Spinal cord (tissue), 10 donors: ENCODE data around the gene ZBTB4. TPM values are rescaled to one million over a fixed set of nuclear protein-coding genes. Genes with fewer than 3 reads are reported as not detected.

Experiments used
- DNase-seq, 6 donors: peaks; one replicate each; pipeline versions ENCODE4 v3.0.0 to v3.0.0-alpha.2; 2013 to 2015; ENCODE audit warnings: low spot score in 6 of 6, low read depth in 4 of 6
- H3K27ac ChIP-seq: one replicate; pipeline ENCODE4 v1.5.1; 2013; ENCODE audit warnings: low read depth, low read length, control low read depth
- H3K27me3 ChIP-seq: one replicate; pipeline ENCODE4 v1.6.1; 2013; ENCODE audit warnings: low read length; ENCODE audit not compliant: control insufficient read depth, insufficient read depth
- H3K36me3 ChIP-seq: one replicate; pipeline ENCODE4 v1.6.1; 2013; ENCODE audit warnings: low read length; ENCODE audit not compliant: control insufficient read depth, insufficient read depth
- H3K4me1 ChIP-seq: one replicate; pipeline ENCODE4 v1.6.1; 2013; ENCODE audit warnings: low read length; ENCODE audit not compliant: control insufficient read depth, insufficient read depth
- H3K4me3 ChIP-seq: one replicate; pipeline ENCODE4 v1.5.1; 2013; ENCODE audit warnings: low read depth, low read length, control low read depth
- H3K9me3 ChIP-seq: one replicate; pipeline ENCODE4 v1.6.1; 2013; ENCODE audit warnings: low read length; ENCODE audit not compliant: control insufficient read depth, insufficient read depth
- WGBS: methylation state at CpG from one replicate; pipeline ENCODE4 v1.1.5; 2013; ENCODE audit warnings: missing lambda C conversion rate; ENCODE audit not compliant: insufficient coverage; 5-methylcytosine and 5-hydroxymethylcytosine counted together
- polyA plus RNA-seq, 2 donors: library from polyadenylated mRNA; unstranded; fragments of 120-200 nt; gene quantifications; one replicate each; pipeline ENCODE4 v1.2.1, GENCODE V29; 2013; ENCODE audit not compliant: insufficient read length in 2 of 2
- total RNA-seq, 2 donors: library from RNA; depleted of rRNA in 1 of 2; stranded (reverse); fragments of 120-200 nt in 1 of 2; fragments of >200 nt in 1 of 2; gene quantifications; one replicate each; pipeline versions ENCODE4 v1.2.3 to v1.2.4, GENCODE V29; 2013 to 2014
- donor health status: healthy.

Gene ZBTB4
- total and polyA plus RNA-seq, 4 donors = 19.8 to 60.6 (median 46.1) TPM

- 90% methylated on average over 19 of the region's 20 CpGs for WGBS
- Histone ChIP-seq H3K4me1 (no peaks in the 10 kb centered on the region), H3K27me3 (no peaks in the 10 kb centered on the region), H3K4me3 (no peak overlapping the region), H3K27ac (no peak overlapping the region), H3K9me3 (no peaks in the 10 kb centered on the region), H3K36me3 (peaks cover 64% of the 10 kb centered on the region)
- no peak for DNase-seq
Observed at GRCh38 chr17:7496470-7497183, 17.2 kb upstream of the ZBTB4 start.

- peaks cover 60% of the 10 kb centered on the region for H3K36me3 ChIP-seq
Observed at GRCh38 chr17:7495906-7496434, 16.5 kb upstream of the ZBTB4 start.

GRCh38 chr17:7493941-7494340, 14.5 kb upstream of the ZBTB4 start:
- no peak overlapping the region for H3K27ac ChIP-seq
- no peaks in the 10 kb centered on the region for H3K9me3 ChIP-seq
- DNase-seq = no peak
- H3K4me3 ChIP-seq = no peak overlapping the region
- no peaks in the 10 kb centered on the region for H3K27me3 ChIP-seq
- no peaks in the 10 kb centered on the region for H3K4me1 ChIP-seq
- WGBS = 93% methylated on average over 2 of the region's 3 CpGs
- peaks cover 43% of the 10 kb centered on the region for H3K36me3 ChIP-seq

More at GRCh38 chr17:7495906-7496434, 16.5 kb upstream of the ZBTB4 start:
- 97% methylated on average over 10 of the region's 12 CpGs for WGBS
- H3K9me3 ChIP-seq = no peaks in the 10 kb centered on the region
- H3K27me3 ChIP-seq = no peaks in the 10 kb centered on the region
- H3K27ac ChIP-seq = no peak overlapping the region
- H3K4me3 ChIP-seq = no peak overlapping the region
- H3K4me1 ChIP-seq = no peaks in the 10 kb centered on the region
- no peak for DNase-seq

DNA sequence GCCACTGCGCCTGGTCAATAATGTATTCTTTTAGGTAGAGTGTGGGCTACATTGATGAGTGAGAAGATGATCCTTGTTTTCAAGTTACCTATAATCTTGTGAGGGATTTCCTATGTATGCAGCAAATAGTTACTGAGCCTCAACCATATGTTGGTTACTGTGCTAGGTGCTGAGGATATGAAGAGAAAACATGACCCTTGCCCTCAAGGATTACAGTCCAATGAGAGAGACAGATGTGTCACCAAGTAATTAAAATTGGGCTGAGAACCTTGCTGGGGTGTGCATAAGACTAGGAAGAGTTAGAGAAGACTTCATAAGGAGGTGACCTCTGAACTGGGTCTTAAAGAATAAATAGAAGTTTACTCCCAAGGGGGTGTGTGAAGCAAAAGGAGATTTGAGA, 12.2 kb upstream of the ZBTB4 start:
- Histone ChIP-seq H3K27me3 (no peaks in the 10 kb centered on the region), H3K36me3 (peaks cover 20% of the 10 kb centered on the region), H3K4me1 (peaks cover 10% of the 10 kb centered on the region), H3K27ac (no peak overlapping the region), H3K4me3 (no peak overlapping the region), H3K9me3 (no peaks in the 10 kb centered on the region)
- WGBS = no CpG with 5 or more reads among the region's 1 CpG
- no peak for DNase-seq

DNA sequence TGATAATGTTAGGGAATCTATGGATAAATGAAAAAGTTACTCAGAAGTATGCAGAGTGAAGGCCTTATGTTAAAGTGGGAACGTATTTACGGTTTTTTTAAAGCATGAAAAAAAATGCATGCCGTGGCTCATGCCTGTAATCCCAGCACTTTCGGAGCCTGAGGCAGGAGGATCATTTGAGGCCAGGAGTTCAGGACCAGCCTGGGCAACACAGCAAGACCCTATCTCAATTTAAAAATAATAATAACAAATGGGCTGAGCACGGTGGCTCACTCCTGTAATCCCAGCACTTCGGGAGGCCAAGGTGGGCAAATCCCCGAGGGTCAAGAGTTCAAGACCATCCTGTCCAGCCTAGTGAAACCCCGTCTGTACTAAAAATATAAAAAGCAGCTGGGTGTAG, 10.7 kb upstream of the ZBTB4 start:
- no peak for DNase-seq
- no peaks in the 10 kb centered on the region for H3K9me3 ChIP-seq
- H3K27ac ChIP-seq = no peak overlapping the region
- H3K27me3 ChIP-seq = no peaks in the 10 kb centered on the region
- peaks cover 20% of the 10 kb centered on the region for H3K4me1 ChIP-seq
- no peak overlapping the region for H3K4me3 ChIP-seq
- WGBS = 95% methylated on average over 3 of the region's 8 CpGs
- peaks cover 9% of the 10 kb centered on the region for H3K36me3 ChIP-seq

DNA sequence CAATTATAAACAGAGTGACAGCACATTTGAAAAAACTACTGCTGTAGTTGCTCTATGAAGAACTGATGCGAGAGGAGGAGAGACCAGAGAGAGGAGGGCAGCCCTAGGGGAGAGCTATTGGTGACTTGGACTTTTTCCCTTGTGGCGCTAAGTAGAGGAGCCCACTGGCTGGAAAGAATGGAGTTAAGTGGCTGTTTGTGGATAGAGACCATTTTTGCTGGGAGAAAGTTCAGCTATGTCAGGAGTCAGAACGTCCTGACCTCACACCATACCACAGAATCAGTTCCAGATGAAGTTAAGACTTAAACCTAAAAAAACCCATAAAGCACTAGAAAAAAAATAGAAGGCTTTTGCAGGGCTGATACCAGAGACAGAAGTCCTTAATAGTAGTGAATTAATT, 6.8 kb upstream of the ZBTB4 start:
- H3K36me3 ChIP-seq = peaks cover 9% of the 10 kb centered on the region
- no peaks in the 10 kb centered on the region for H3K27me3 ChIP-seq
- DNase-seq = no peak
- H3K4me3 ChIP-seq = peak overlapping the region; percentile 86
- WGBS = 54% methylated on average over 1 of the region's 3 CpGs
- H3K9me3 ChIP-seq = no peaks in the 10 kb centered on the region
- H3K4me1 ChIP-seq = peaks cover 44% of the 10 kb centered on the region
- H3K27ac ChIP-seq = peak overlapping the region; percentile 47

GRCh38 chr17:7484919-7485377, 5.5 kb upstream of the ZBTB4 start:
- WGBS = 0% methylated on average over 11 of the region's 19 CpGs

GRCh38 chr17:7484067-7484918, 4.9 kb upstream of the ZBTB4 start, which contains the start of gene POLR2A:
Gene POLR2A (plus strand): TSS chr17:7484366.
- Histone ChIP-seq H3K9me3 (no peaks in the 10 kb centered on the region), H3K4me3 (peak within 1 kb of the TSS; percentile 86), H3K27ac (peak within 1 kb of the TSS; percentile 100), H3K36me3 (peaks cover 4% of the 10 kb centered on the region), H3K4me1 (peaks cover 59% of the 10 kb centered on the region), H3K27me3 (no peaks in the 10 kb centered on the region)
- DNase-seq = peak; percentile 95 to 99 (median 98)
- under 1% methylated on average over 51 of the region's 64 CpGs for WGBS

More at GRCh38 chr17:7484919-7485377, 5.5 kb upstream of the ZBTB4 start:
- H3K36me3 ChIP-seq = peaks cover 7% of the 10 kb centered on the region
- no peaks in the 10 kb centered on the region for H3K27me3 ChIP-seq
- no peaks in the 10 kb centered on the region for H3K9me3 ChIP-seq
- H3K4me3 ChIP-seq = peak overlapping the region; percentile 86
- no peak for DNase-seq
- peak overlapping the region; percentile 100 for H3K27ac ChIP-seq
- peaks cover 57% of the 10 kb centered on the region for H3K4me1 ChIP-seq

GRCh38 chr17:7483255-7484066, 4.0 kb upstream of the ZBTB4 start:
- Histone ChIP-seq H3K4me3 (peak overlapping the region; percentile 86), H3K4me1 (peaks cover 59% of the 10 kb centered on the region), H3K27ac (peak overlapping the region; percentile 100), H3K36me3 (peaks cover 4% of the 10 kb centered on the region), H3K27me3 (no peaks in the 10 kb centered on the region), H3K9me3 (no peaks in the 10 kb centered on the region)
- under 1% methylated on average over 27 of the region's 38 CpGs for WGBS
- DNase-seq = peak; percentile 68 to 99 (median 86)
